ENCODE data around the gene YIF1A.
"Not testable (repeated sequence)": the region's sequence is repeated elsewhere in the genome, so short reads cannot be mapped to it uniquely, and the experiment has no call there.

GRCh38 chr11:66276619-66277018 is 12.3 kb downstream of the YIF1A start:
- TF ChIP-seq EZH2phosphoT487 (IDR thresholded peaks at IDR 0.05; ENCODE audit: insufficient read depth, low read depth); EZH2 (IDR thresholded peaks at IDR 0.05; ENCODE audit: insufficient read depth, poor library complexity, severe bottlenecking): not testable (repeated sequence)
